AG10803 (cell line): ENCODE results near the gene FKTN.

Experiments used
- DNase-seq: peaks from one replicate; pipeline ENCODE4 v3.0.0; 2010; ENCODE audit warnings: low read depth
- H3K4me3 ChIP-seq: 2 replicates; pipeline ENCODE4 v1.5.1; 2011; ENCODE audit warnings: mild to moderate bottlenecking, low read length, control low read depth
- CTCF ChIP-seq: conservative IDR thresholded peaks from 2 replicates; pipeline ENCODE4 v1.5.1; 2011; ENCODE audit warnings: mild to moderate bottlenecking, low read length, control low read depth, inconsistent platforms

The FKTN gene

GRCh38 chr9:105679257-105680022 is 121.5 kb downstream of the FKTN start:
- no peak for TF ChIP-seq CTCF
- no peak for DNase-seq
- no peak overlapping the region for H3K4me3 ChIP-seq

GRCh38 chr9:105681313-105681712 is 123.4 kb downstream of the FKTN start:
- no peak for TF ChIP-seq CTCF
- DNase-seq = no peak
- H3K4me3 ChIP-seq = no peak overlapping the region

GRCh38 chr9:105681724-105682123 is 123.8 kb downstream of the FKTN start:
- TF ChIP-seq CTCF = no peak
- no peak overlapping the region for H3K4me3 ChIP-seq
- DNase-seq = peak; percentile 21

DNA sequence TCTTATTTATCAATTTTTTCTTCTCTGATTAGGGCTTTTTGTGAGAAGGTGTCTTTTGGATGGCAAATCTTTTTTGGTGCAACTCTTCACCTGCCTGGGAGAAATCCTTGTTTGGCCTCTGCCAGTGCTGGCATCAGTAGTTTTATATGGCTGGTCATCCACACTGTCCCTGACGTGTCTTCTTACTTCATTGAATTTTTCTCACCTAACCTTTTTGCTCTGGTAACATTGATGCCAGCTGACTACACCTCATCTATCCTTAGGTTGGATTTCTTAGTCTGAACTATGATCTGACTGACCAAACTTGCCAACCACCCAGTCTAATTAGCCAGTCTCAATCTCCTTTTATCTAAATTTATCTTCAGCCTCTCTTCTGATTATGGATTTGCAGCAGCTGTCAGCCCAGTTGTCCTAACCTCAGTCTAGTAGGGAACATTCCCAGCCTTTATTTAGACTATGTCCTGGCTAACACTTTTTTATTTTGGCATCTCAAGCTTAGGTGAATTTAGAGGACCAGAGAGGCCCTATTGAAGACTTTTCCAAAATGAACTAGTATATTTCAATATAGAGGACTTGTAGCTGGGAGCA is 125.9 kb downstream of the FKTN start:
- H3K4me3 ChIP-seq = no peak overlapping the region
- no peak for DNase-seq
- TF ChIP-seq CTCF = no peak

DNA sequence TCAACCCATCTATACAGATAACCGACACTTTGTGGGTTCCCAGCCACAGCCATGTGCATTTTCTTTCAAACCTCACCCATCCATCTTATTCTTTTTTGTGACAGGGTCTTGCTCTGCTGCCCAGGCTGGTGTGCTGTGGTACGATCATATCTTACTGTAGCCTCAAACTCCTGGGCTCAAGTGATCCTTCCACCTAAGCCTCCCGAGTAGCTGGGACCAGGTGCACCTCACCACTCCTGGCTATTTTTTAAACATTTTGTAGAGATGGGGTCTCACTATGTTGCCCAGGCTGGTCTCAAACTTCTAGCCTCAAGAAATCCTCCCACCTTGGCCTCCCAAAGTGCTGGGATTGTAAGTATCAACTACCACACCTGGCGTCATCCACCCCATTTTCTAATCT is 129.0 kb downstream of the FKTN start:
- DNase-seq = no peak
- no peak overlapping the region for H3K4me3 ChIP-seq
- TF ChIP-seq CTCF = no peak
